Measurements from ENCODE around the gene GTPBP4. TPM values are rescaled to one million over a fixed set of nuclear protein-coding genes. Genes with fewer than 3 reads are reported as not detected.

GTPBP4 gene
- polyA plus RNA-seq, 2 of the 4 experiments (the other 2 are of a cell fraction): 67.8 to 104 TPM

DNA sequence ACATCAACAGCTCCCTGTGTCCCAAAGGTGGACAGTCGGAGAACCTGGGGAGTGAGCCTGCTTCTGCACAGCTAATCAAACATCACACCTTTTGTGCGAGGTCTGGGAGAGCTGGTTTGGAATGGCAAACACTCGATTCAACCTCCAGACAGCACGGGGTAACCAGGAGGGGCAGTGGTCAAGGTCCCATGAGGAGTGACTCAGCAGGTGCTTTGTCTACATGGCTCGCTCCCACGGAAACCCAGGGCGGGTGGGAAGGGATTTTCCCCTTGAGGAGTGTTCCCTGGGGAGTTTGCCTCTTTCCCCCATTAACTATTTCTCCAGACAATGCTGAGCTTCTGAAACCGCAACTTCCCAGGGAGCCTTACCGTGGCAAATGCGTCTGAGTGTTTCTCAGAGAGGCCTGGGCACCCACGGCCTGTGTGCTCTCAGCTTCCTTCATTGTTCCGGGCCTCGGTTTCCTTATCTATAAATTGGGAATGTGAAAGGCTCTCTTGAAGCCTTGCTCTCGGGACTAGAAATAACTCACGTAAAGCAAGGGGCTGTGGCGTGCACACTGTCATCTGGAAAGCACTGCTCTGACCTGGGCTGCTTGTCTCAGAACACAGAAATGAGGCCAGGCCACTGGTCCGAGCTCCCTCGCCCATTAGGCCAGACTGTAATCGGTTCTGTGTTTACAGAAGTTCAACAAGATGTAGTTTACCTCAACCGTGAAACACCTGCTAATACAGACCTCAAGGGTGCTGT is 14.0 kb upstream of the GTPBP4 start:
- FAIRE-seq (no peak), DNase-seq (ENCODE audit: low read depth in 1 of 2, low spot score in 1 of 2) (peak in 1 of 2 experiments; percentile 36), ATAC-seq (peak; percentile 16 to 27; a peak in 1 of 6 replicates)
- 76% methylated on average over 17 of the region's 20 CpGs for WGBS (ENCODE audit: missing lambda C conversion rate)
- Histone ChIP-seq H3K9me3 (peaks cover 15% of the 10 kb centered on the region), H3K27ac (0 out of 6 replicates have a peak overlapping the region, but pooled peaks of 1 of the 2 experiments have one; percentile 14), H3K4me3 (no peak overlapping the region), H3K4me1 (peaks cover 24% of the 10 kb centered on the region), H3K4me2 (peak overlapping the region; percentile 35; the same call in 1 of the 3 replicates)
- POLR2A ChIA-PET: no interaction called here
- no peak for TF ChIP-seq CBX8 (IDR thresholded peaks at IDR 0.05)
- TF ChIP-seq KDM5A (IDR thresholded peaks at IDR 0.05): no peak
- TF ChIP-seq MAFK (IDR thresholded peaks at IDR 0.05; ENCODE audit: partially characterized antibody): no peak
- TF ChIP-seq RARB (CRISPR knock-in tag; IDR thresholded peaks at IDR 0.05): no peak
- CTCF ChIA-PET: interaction anchor here (0.9 to 1.8 kb wide), 3 partner anchors 9 to 110 kb away, joined by 3 to 5 read pairs (median 4); partner anchors contain the start of gene GTPBP4

DNA sequence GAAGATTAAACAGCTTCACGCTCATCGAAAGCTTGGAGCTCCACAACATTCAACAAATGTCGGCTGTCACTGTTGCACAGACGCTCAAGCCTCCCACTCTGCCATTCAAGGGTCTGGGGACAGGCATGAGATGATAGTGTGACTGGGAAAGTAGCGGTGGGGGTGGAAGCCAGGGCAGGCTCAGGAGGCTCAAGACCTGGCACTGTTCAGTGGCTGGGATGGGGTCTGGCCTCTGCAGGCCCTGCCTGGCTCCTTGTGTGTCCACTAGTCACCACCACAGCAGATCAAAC is 13.5 kb upstream of the GTPBP4 start:
- no peak for DNase-seq (ENCODE audit: low read depth in 1 of 2, low spot score in 1 of 2)
- peaks cover 24% of the 10 kb centered on the region for H3K4me1 ChIP-seq
- no peak for FAIRE-seq
- POLR2A ChIA-PET: no interaction called here
- peaks cover 19% of the 10 kb centered on the region for H3K9me3 ChIP-seq
- no peak overlapping the region for H3K4me2 ChIP-seq
- CTCF ChIA-PET: interaction anchor here (1.0 kb wide), 1 partner anchor 109 kb away, joined by 3 read pairs; no protein-coding TSS in a partner anchor
- peak in 1 of 2 experiments; percentile 39; a peak in 1 of 6 replicates for ATAC-seq
- TF ChIP-seq HOXB5 (CRISPR knock-in tag; IDR thresholded peaks at IDR 0.05): no peak
- no peak overlapping the region for H3K4me3 ChIP-seq
- WGBS (ENCODE audit: missing lambda C conversion rate): 88% methylated on average over 5 of the region's 5 CpGs
- no peak overlapping the region for H3K27ac ChIP-seq

DNA sequence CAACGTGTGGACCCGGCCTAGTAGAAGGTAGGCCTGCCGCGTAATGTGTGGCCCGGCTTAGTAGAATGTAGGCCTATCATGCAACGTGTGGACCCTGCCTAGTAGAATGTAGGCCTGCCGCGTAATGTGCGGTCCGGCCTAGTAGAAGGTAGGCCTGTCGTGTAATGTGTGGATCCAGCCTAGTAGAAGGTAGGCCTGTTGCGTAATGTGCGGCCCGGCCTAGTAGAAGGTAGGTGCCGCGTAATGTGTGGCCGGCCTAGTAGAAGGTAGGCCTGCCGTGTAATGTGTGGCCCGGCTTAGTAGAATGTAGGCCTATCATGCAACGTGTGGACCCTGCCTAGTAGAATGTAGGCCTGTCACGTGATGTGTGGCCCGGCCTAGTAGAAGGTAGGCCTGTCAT is 11.9 kb upstream of the GTPBP4 start:
- Histone ChIP-seq H3K4me1 (peaks cover 10% of the 10 kb centered on the region), H3K4me2 (no peak overlapping the region), H3K27ac (no peak overlapping the region), H3K9me3 (peaks cover 35% of the 10 kb centered on the region), H3K4me3 (no peak overlapping the region)
- DNase-seq (ENCODE audit: low read depth in 1 of 2, low spot score in 1 of 2) (no peak), ATAC-seq (no peak), FAIRE-seq (no peak)
- ChIA-PET CTCF (no interaction called here), POLR2A (no interaction called here)
- no peak for TF ChIP-seq EHF (CRISPR knock-in tag; IDR thresholded peaks at IDR 0.05)
- 0 out of 4 replicates have a peak, but pooled peaks of 1 of the 2 experiments have one; percentile 32 for TF ChIP-seq CEBPB (IDR thresholded peaks at IDR 0.05)
- 90% methylated on average over 22 of the region's 22 CpGs for WGBS (ENCODE audit: missing lambda C conversion rate)

DNA sequence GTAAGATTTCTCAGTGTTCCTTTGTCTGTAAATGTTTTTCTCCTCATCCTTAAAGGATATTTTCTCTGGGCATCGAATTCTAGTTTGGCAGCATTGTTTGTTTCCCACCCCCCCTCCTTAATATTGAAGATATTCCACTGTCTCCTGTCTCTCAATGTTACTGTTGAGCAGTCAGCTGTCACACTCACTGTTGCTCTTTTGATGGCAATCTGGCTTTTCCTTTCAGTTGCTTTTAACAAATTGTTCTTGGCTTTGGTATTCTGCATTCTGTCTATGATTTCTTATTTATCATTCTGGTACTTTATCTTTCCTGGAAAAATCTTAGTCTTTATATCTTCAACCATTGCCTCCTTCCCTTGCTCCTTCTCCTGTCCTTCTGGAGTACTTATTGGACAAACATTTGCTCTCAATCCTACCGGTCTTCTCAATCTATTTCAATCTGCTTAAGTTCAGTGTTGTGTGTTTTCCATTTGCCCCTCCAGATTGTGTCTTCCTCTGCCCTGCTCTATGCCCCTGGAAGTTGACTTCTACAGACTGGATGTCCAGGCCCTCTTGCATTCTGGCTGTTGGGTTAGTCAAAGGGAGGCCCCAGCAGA is 9.3 kb upstream of the GTPBP4 start:
- FAIRE-seq (no peak), ATAC-seq (no peak), DNase-seq (ENCODE audit: low read depth in 1 of 2, low spot score in 1 of 2) (no peak)
- H3K4me2 ChIP-seq: no peak overlapping the region
- H3K27ac ChIP-seq: no peak overlapping the region
- 37% methylated on average over 2 of the region's 2 CpGs for WGBS (ENCODE audit: missing lambda C conversion rate)
- TF ChIP-seq PHF8 (IDR thresholded peaks at IDR 0.05; ENCODE audit: borderline replicate concordance, low read depth): no peak
- TF ChIP-seq POLR2A (IDR thresholded peaks at IDR 0.05; ENCODE audit: low read length): no peak
- TF ChIP-seq HOXB13 (CRISPR knock-in tag; IDR thresholded peaks at IDR 0.05; ENCODE audit: low read depth): no peak
- no peak for TF ChIP-seq CBX8 (IDR thresholded peaks at IDR 0.05)
- TF ChIP-seq POLR2AphosphoS2 (conservative IDR thresholded peaks at IDR 0.05; ENCODE audit: low read length): no peak
- TF ChIP-seq, protein P1, sequence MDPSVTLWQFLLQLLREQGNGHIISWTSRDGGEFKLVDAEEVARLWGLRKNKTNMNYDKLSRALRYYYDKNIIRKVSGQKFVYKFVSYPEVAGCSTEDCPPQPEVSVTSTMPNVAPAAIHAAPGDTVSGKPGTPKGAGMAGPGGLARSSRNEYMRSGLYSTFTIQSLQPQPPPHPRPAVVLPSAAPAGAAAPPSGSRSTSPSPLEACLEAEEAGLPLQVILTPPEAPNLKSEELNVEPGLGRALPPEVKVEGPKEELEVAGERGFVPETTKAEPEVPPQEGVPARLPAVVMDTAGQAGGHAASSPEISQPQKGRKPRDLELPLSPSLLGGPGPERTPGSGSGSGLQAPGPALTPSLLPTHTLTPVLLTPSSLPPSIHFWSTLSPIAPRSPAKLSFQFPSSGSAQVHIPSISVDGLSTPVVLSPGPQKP (IDR thresholded peaks at IDR 0.05; ENCODE audit: low read depth, low read length): no peak
- TF ChIP-seq BHLHE40 (IDR thresholded peaks at IDR 0.05; ENCODE audit: low read depth, low read length): no peak
- no peak for TF ChIP-seq HOXB5 (CRISPR knock-in tag; IDR thresholded peaks at IDR 0.05)
- no peak overlapping the region for H3K4me3 ChIP-seq
- H3K9me3 ChIP-seq: peaks cover 40% of the 10 kb centered on the region
- POLR2A ChIA-PET: interaction anchor here (1.1 kb wide), 1 partner anchor 9 kb away, joined by 3 read pairs; the partner anchor contains the start of gene GTPBP4
- CTCF ChIA-PET: interaction anchor here (1.1 kb wide), 1 partner anchor 25 kb away, joined by 3 read pairs; no protein-coding TSS in a partner anchor
- peaks cover 4% of the 10 kb centered on the region; the same call in 1 of the 3 replicates for H3K4me1 ChIP-seq

DNA sequence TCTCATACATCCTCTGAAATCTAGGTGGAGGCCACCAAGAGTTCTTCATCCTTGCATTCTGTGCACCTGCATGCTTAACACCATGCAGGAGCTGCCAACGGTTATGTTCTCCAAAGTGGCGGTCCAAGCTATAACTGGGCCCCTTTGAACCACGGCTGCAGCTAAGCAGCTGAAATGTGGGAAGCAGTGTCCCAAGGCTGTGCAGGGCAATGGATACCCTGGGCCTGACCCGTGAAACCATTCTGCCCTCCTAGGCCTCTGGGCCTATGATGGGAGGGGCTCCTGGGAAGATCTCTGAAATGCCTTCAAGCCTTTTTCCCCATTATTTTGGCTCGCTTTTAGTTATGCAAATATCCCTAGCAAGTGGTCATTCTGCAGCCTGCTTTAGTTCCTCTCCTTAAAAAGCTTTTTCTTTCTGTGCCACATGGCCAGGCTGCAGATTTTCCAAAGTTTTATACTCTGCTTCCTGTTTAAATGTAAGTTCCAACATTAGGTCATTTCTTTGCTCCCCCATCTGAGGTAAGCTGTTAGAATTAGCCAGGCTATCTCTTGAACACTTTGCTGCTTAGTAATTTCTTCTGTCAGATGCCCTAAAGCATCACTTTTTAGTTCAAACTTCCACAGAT is 7.7 kb upstream of the GTPBP4 start:
- DNase-seq (ENCODE audit: low read depth in 1 of 2, low spot score in 1 of 2): no peak
- POLR2A ChIA-PET: no interaction called here
- no peak for FAIRE-seq
- CTCF ChIA-PET: interaction anchor here (0.8 kb wide), 1 partner anchor 192 kb away, joined by 4 read pairs; no protein-coding TSS in a partner anchor
- H3K4me1 ChIP-seq: no peaks in the 10 kb centered on the region
- no peak overlapping the region for H3K27ac ChIP-seq
- H3K4me2 ChIP-seq: no peak overlapping the region
- no peak overlapping the region for H3K4me3 ChIP-seq
- 88% methylated on average over 5 of the region's 5 CpGs for WGBS (ENCODE audit: missing lambda C conversion rate)
- peaks cover 40% of the 10 kb centered on the region for H3K9me3 ChIP-seq
- TF ChIP-seq TP53 (CRISPR knock-in tag; IDR thresholded peaks at IDR 0.05) (no peak), KDM5A (IDR thresholded peaks at IDR 0.05) (no peak), MAZ (IDR thresholded peaks at IDR 0.05; ENCODE audit: borderline replicate concordance, low read depth, low read length) (no peak), ZFP36 (IDR thresholded peaks at IDR 0.05; ENCODE audit: borderline replicate concordance, partially characterized antibody) (peak; percentile 95)
- ATAC-seq: no peak
